ENCODE measurements around the gene KRI1. TPM values are rescaled to one million over a fixed set of nuclear protein-coding genes. Genes with fewer than 3 reads are reported as not detected.

The KRI1 gene
- total RNA-seq, 1 donor from 2014 or later: 21.9 TPM

DNA sequence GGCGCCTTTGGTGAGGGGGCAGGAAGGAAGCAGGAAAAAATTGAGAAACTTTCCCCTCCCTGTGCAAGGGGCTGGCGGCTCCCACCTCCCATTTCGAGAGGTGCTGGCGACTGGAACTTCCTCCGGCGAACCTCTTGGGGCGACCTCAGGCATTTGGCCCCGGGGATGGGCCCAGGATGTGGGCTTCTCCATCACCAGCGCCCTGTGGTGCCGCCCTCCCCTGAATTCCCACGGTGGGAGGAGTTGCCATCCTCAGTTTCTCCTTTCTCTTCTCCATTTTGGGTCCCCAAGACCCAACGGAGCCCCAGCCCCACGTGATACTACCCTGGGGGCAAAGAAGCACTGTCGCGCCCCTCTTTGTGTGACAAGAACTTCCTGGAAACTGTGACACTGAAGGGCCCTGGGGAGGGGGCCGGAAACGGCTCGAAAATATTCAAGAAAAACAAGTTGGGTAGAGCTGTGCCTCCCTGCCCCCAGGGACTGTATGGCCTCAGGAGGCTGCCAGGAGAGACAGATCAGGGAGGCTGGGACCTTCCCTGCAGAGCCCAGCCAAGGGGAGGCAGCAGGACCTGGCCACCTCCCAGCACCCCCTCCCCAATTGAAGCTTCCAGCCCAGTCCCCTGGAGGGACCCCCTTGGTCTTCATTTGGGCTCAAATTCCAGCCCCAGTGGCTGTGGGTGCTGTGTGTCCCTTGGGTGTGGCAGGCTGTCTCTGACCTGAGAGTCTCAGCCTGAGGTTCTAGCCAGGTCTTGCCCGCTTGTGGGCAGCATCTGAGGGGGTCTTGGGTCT is 37.5 kb upstream of the KRI1 start:
- TF ChIP-seq, protein P1, sequence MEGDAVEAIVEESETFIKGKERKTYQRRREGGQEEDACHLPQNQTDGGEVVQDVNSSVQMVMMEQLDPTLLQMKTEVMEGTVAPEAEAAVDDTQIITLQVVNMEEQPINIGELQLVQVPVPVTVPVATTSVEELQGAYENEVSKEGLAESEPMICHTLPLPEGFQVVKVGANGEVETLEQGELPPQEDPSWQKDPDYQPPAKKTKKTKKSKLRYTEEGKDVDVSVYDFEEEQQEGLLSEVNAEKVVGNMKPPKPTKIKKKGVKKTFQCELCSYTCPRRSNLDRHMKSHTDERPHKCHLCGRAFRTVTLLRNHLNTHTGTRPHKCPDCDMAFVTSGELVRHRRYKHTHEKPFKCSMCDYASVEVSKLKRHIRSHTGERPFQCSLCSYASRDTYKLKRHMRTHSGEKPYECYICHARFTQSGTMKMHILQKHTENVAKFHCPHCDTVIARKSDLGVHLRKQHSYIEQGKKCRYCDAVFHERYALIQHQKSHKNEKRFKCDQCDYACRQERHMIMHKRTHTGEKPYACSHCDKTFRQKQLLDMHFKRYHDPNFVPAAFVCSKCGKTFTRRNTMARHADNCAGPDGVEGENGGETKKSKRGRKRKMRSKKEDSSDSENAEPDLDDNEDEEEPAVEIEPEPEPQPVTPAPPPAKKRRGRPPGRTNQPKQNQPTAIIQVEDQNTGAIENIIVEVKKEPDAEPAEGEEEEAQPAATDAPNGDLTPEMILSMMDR (IDR thresholded peaks at IDR 0.05): no peak
- Histone ChIP-seq H3K4me3 (peak overlapping the region; percentile 97 to 99), H3K9me3 (no peaks in the 10 kb centered on the region), H3K36me3 (no peaks in the 10 kb centered on the region), H3K27ac (peak overlapping the region; percentile 98 to 99), H3K27me3 (no peaks in the 10 kb centered on the region), H3K4me1 (peaks cover 10 to 26% of the 10 kb centered on the region in 2 donors)
- peak; percentile 15 to 86 for DNase-seq (ENCODE audit: low spot score in 2 of 2)
- intact Hi-C loops (cut with DNase I): loop anchor here (2.0 to 5.0 kb wide), 2 partner anchors 22 to 39 kb away; partner anchors contain the start of gene SLC44A2

DNA sequence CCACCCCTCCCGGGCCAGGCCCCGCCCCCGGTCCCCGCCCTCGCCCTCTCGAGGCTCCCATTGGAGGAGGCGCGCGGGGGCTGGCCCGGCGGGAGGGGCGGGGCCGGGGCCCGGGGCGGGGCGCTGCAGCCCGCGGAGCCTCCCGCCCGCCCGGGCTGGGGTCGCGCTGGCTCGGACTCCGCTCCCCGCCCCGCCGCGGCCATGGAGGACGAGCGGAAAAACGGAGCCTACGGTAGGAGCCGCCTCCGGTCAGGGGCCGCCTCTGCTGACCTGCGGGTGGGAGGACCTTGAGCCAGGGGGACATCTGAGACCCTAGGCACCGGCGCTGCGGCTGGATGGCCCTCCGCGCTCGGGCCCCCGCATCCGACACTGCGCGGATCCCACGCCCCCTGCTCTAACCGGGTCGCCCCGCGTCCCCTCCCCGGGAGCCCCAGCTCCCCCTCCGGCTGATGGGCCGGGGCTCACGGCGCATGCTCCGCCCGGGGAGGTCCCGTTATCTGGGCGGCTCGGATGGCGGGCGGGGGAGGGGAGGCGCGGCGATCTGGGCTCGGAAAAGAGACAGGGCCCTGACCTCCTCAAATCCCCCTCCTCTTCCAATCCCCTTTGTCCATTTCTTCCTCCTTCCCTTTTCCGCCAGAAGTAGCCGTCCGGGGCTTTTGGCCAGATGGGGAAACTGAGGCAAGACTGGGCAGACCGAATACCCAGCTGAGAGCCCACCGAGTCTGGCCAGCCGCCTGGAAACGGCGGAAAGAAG is 36.7 kb upstream of the KRI1 start:
- Histone ChIP-seq H3K27me3 (no peaks in the 10 kb centered on the region), H3K27ac (peak overlapping the region; percentile 98 to 99), H3K36me3 (no peaks in the 10 kb centered on the region), H3K9me3 (no peaks in the 10 kb centered on the region), H3K4me1 (peaks cover 10 to 26% of the 10 kb centered on the region in 2 donors), H3K4me3 (peak overlapping the region; percentile 97 to 99)
- TF ChIP-seq, protein P1 (IDR thresholded peaks at IDR 0.05): no peak
- intact Hi-C loops (cut with DNase I): loop anchor here (2.0 to 5.0 kb wide), 2 partner anchors 22 to 40 kb away; partner anchors contain the start of gene SLC44A2
- peak; percentile 31 to 91 for DNase-seq (ENCODE audit: low spot score in 2 of 2)

DNA sequence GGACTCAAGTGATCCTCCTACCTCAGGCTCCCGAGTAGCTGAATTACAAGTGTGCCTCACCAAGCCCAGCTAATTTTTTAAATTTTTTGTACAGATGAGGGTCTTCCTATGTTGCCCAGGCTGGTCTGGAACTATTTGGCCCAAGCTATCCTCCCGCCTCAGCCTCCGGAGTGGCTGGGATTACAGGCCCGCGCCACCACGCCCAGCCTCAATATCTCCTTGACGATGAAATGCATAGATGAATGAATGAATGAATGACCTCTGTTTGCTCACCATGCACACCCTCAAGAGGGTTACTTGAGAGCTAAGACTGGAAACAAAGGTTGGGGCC is 36.2 kb upstream of the KRI1 start:
- no peak for DNase-seq (ENCODE audit: low spot score in 2 of 2)
- TF ChIP-seq, protein P1 (IDR thresholded peaks at IDR 0.05): no peak
- intact Hi-C loops (cut with DNase I): loop anchor here (2.0 to 5.0 kb wide), 2 partner anchors 23 to 40 kb away; partner anchors contain the start of gene SLC44A2
- H3K27ac ChIP-seq: no peak overlapping the region
- no peaks in the 10 kb centered on the region for H3K27me3 ChIP-seq
- H3K4me1 ChIP-seq: peaks cover 10 to 26% of the 10 kb centered on the region in 2 donors
- no peaks in the 10 kb centered on the region for H3K36me3 ChIP-seq
- H3K9me3 ChIP-seq: no peaks in the 10 kb centered on the region
- H3K4me3 ChIP-seq: peak overlapping the region in 1 of 2 donors; percentile 30

DNA sequence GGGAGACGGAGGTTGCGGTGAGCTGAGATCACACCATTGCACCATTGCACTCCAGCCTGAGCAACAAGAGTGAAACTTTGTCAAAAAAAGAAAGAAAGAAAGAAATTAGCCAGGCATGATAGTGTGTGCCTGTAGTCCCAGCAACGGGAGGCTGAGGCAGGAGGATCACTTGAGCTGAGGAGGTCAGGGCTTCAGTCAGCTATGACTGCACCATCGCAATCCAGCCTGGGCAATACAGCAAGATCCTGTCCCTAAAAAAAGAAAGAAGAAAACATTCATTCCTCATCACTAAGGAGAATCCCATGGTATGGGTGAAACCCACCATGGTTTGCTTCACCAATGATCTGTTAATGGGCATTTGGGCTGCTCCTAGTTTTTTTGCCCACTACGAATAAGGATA is 34.3 kb upstream of the KRI1 start:
- no peaks in the 10 kb centered on the region for H3K9me3 ChIP-seq
- no peaks in the 10 kb centered on the region for H3K36me3 ChIP-seq
- peaks cover 10 to 24% of the 10 kb centered on the region in 2 donors for H3K4me1 ChIP-seq
- TF ChIP-seq, protein P1 (IDR thresholded peaks at IDR 0.05): no peak
- intact Hi-C loops (cut with DNase I): loop anchor here (5.0 kb wide), 1 partner anchor 42 kb away; no protein-coding TSS in a partner anchor
- no peak for DNase-seq (ENCODE audit: low spot score in 2 of 2)
- no peak overlapping the region for H3K4me3 ChIP-seq
- H3K27ac ChIP-seq: no peak overlapping the region
- H3K27me3 ChIP-seq: no peaks in the 10 kb centered on the region

DNA sequence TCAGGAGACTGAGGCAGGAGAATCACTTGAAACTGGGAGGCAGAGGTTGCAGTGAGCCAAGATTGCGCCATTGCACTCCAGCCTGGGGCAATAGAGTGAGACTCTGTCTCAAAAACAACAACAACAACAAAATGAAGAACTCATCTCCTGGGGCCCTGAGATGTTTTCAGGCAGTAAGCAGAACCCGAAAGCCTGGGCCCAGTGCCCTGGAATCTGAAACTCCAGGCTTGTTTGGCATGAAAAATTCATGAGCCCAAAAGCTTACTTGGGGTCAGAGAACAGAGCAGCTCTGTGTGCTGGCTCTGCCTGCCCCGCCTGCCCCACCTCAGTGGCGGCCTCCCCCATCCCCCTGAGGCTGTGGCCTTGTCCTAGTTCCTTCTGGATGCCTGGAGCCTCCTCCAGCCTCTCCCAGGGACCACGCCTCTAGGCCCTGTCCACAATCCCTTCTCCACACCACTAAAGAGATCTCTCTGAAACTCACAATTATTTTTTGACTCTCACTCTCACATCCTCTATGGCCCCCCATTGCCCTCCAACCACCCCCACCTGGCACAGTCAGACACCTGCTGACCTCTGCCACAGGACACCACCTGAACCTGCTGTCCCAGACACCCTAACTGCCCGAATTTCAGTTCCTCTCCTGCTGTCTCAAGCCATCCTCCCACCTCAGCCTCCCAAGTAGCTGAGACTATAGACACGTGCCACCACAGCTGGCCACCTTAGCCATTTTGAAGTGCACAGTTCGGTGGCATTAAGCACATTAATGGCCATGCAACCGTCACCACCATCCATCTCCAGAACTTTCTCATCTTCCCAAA is 28.2 kb upstream of the KRI1 start:
- DNase-seq (ENCODE audit: low spot score in 2 of 2): no peak
- Histone ChIP-seq H3K4me1 (no peaks in the 10 kb centered on the region), H3K9me3 (no peaks in the 10 kb centered on the region), H3K36me3 (no peaks in the 10 kb centered on the region), H3K4me3 (no peak overlapping the region), H3K27ac (no peak overlapping the region), H3K27me3 (no peaks in the 10 kb centered on the region)
- TF ChIP-seq, protein P1 (IDR thresholded peaks at IDR 0.05): no peak
- intact Hi-C loops (cut with DNase I): no loop called here
